ENCODE results near the gene LNP1. TPM values are rescaled to one million over a fixed set of nuclear protein-coding genes. Genes with fewer than 3 reads are reported as not detected.

Gene LNP1
- total RNA-seq, 2 experiments from 2014 or later = 1.9 to 2.4 TPM

GRCh38 chr3:100370756-100371155 is 30.6 kb upstream of the LNP1 start:
- ChIA-PET POLR2A (no interaction called here), CTCF (no interaction called here)
- no peaks in the 10 kb centered on the region for H3K4me1 Mint-ChIP-seq
- DNase-seq = no peak
- H3K4me3 Mint-ChIP-seq = no peak overlapping the region
- H3K9me3 Mint-ChIP-seq = no peaks in the 10 kb centered on the region
- H3K27ac Mint-ChIP-seq = no peak overlapping the region
- no peaks in the 10 kb centered on the region for H3K27me3 Mint-ChIP-seq
- H3K36me3 Mint-ChIP-seq (ENCODE audit: low read depth) = peaks cover 40% of the 10 kb centered on the region

DNA sequence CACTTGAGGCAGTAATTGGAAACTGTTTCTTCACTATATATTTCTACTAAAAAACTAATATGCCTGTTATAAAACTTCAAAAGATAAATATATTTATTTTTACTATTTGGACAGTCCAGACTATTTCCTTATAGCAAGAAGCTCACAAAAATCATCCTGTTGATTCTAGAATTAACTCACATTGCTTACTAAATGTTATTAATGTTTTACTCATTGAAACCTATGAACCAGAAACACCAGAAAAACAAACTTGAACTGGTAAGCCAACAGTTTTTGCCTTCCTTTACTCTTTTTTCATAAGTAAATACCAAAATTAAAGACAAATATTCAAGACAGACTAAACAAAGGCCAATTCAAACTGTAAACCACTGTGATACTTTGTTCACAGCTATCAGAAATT is 26.8 kb upstream of the LNP1 start:
- DNase-seq = no peak
- peaks cover 48% of the 10 kb centered on the region for H3K36me3 Mint-ChIP-seq (ENCODE audit: low read depth)
- H3K4me3 Mint-ChIP-seq = no peak overlapping the region
- POLR2A ChIA-PET = interaction anchor here (1.7 kb wide), 1 partner anchor 26 kb away, joined by 5 read pairs; no protein-coding TSS in a partner anchor
- CTCF ChIA-PET = no interaction called here
- no peaks in the 10 kb centered on the region for H3K27me3 Mint-ChIP-seq
- H3K4me1 Mint-ChIP-seq = no peaks in the 10 kb centered on the region
- no peak overlapping the region for H3K27ac Mint-ChIP-seq
- H3K9me3 Mint-ChIP-seq = no peaks in the 10 kb centered on the region

DNA sequence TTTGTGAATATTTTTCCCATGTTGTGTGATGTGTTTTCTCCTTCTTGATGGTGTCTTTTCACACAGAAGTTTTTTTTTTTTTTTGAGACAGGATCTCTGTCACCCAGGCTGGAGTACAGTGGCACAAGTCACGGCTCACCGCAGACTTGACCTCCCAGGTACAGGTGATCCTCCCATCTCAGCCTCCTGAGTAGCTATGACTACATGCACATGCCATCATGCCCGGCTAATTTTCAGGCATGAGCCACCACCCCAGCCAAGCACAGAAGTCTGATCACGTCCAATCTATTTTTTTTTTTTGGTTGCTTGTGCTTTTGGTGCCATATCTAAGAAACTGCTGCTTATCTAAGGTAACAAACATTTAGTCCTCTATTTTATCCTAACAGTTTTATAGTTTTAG is 25.0 kb upstream of the LNP1 start:
- Mint-ChIP-seq H3K9me3 (no peaks in the 10 kb centered on the region), H3K4me3 (no peak overlapping the region), H3K4me1 (no peaks in the 10 kb centered on the region), H3K27me3 (no peaks in the 10 kb centered on the region), H3K36me3 (ENCODE audit: low read depth) (peaks cover 56% of the 10 kb centered on the region), H3K27ac (no peak overlapping the region)
- ChIA-PET CTCF (interaction anchor here (0.7 kb wide), 1 partner anchor 10 kb away, joined by 3 read pairs; no protein-coding TSS in a partner anchor), POLR2A (interaction anchor here (1.3 kb wide), 1 partner anchor 25 kb away, joined by 3 read pairs; the partner anchor contains the start of genes LNP1 and TOMM70)
- no peak for DNase-seq

GRCh38 chr3:100384733-100385525 is 16.4 kb upstream of the LNP1 start:
- H3K4me3 Mint-ChIP-seq = no peak overlapping the region
- H3K27ac Mint-ChIP-seq = no peak overlapping the region
- POLR2A ChIA-PET = interaction anchor here (1.9 kb wide), 1 partner anchor 15 kb away, joined by 6 read pairs; no protein-coding TSS in a partner anchor
- no peak for DNase-seq
- peaks cover 2% of the 10 kb centered on the region for H3K4me1 Mint-ChIP-seq
- peaks cover 46% of the 10 kb centered on the region for H3K36me3 Mint-ChIP-seq (ENCODE audit: low read depth)
- CTCF ChIA-PET = no interaction called here
- H3K27me3 Mint-ChIP-seq = no peaks in the 10 kb centered on the region
- peaks cover 12% of the 10 kb centered on the region for H3K9me3 Mint-ChIP-seq

DNA sequence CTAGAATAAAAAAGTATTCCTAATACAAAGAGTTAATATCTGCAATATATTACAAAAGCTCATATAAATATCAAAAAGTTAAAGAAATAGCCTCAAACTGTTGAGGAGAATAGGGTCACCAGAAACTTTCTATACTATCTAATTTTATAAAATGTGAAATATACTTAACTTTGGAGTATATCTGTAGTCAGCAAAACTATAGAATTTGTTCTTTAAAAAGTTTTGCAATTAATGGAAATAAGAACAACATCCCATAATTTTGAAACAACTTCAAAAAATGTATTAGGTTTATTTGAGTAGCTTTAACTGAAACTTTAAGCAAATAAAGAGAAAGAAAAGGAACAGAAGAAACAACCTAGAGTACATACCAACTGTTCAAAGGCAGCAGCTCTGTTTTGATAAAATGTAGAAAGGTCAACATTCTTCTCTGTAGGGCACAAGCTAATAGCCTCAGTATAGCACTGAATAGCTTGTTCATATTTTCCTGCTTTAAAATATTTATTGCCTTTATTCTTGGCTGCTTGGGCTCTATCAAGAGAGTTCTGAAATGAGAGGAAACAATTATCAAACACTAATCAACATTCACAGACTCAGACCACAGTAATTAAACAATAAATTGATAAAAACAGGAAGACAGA is 14.8 kb upstream of the LNP1 start:
- Mint-ChIP-seq H3K9me3 (peaks cover 12% of the 10 kb centered on the region), H3K27me3 (no peaks in the 10 kb centered on the region), H3K36me3 (ENCODE audit: low read depth) (peaks cover 41% of the 10 kb centered on the region), H3K4me1 (peaks cover 2% of the 10 kb centered on the region), H3K4me3 (no peak overlapping the region), H3K27ac (no peak overlapping the region)
- CTCF ChIA-PET = interaction anchor here (0.6 to 0.8 kb wide), 2 partner anchors 10 to 14 kb away, joined by 3 read pairs; partner anchors contain the start of genes LNP1 and TOMM70
- POLR2A ChIA-PET = interaction anchor here (1.8 to 1.9 kb wide), 2 partner anchors 14 to 16 kb away, joined by 6 read pairs; no protein-coding TSS in a partner anchor
- no peak for DNase-seq

DNA sequence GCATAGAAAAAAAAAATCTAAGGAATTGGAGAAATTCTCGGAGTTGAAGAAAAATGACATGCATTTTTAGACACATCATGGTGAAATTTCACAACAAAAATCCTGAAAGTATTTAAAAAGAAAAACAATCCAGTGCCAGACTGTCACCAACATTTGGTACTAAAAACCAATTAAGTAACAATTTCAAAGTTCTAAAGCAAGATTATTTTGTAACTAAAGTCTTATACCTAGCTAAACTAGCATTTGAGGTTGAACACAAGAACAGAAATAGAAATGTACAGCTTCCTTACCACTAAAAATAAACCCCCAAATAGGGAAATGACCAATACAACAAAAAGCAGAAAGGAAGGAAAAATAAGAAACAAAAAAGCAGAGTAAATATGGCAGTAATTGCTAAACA is 12.3 kb upstream of the LNP1 start:
- Mint-ChIP-seq H3K4me1 (peaks cover 7% of the 10 kb centered on the region), H3K27me3 (no peaks in the 10 kb centered on the region), H3K36me3 (ENCODE audit: low read depth) (peaks cover 44% of the 10 kb centered on the region), H3K4me3 (no peak overlapping the region), H3K27ac (no peak overlapping the region), H3K9me3 (peaks cover 12% of the 10 kb centered on the region)
- ChIA-PET CTCF (no interaction called here), POLR2A (interaction anchor here (4.3 kb wide), 1 partner anchor 12 kb away, joined by 32 read pairs; the partner anchor contains the start of genes LNP1 and TOMM70)
- no peak for DNase-seq

DNA sequence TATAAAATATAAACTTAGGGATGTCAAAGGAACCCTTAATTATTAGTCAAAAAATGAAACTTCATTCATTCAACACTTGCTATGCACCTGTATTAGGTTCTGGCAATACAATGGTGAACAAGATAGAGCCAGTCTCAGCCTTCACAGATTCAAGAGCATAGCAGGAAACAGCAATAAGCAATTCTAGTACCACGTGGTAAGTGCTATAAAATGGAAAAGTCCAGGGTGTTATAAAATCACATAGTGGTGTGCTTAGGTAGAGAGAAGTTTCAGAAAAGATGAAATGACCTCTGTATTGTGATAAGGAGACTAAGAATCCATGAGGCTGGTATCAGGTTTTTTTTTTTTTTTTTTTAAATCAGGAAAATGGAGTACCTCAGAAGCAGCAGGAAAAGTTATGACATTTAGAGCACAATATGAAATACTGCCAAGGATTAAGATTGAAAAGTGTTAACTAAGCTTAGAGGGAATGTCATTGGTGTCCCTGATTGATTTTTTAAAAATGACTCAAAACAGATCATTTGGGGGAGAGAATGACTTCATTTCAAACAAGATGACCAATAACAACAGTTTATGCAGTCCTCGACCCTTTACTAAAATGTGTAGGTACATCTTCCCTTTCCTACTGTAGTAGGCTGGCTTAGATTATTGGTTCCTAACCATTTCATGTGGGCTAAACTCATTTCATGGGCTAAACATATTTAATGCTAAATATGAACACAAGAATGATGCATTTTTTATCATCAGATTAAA is 5.5 kb upstream of the LNP1 start:
- Mint-ChIP-seq H3K4me1 (peaks cover 46% of the 10 kb centered on the region), H3K9me3 (no peaks in the 10 kb centered on the region), H3K27me3 (no peaks in the 10 kb centered on the region), H3K4me3 (no peak overlapping the region), H3K27ac (no peak overlapping the region), H3K36me3 (ENCODE audit: low read depth) (peaks cover 23% of the 10 kb centered on the region)
- ChIA-PET CTCF (interaction anchor here (0.7 to 1.1 kb wide), 2 partner anchors 40 to 332 kb away, joined by 4 to 5 read pairs; no protein-coding TSS in a partner anchor), POLR2A (no interaction called here)
- DNase-seq = no peak

DNA sequence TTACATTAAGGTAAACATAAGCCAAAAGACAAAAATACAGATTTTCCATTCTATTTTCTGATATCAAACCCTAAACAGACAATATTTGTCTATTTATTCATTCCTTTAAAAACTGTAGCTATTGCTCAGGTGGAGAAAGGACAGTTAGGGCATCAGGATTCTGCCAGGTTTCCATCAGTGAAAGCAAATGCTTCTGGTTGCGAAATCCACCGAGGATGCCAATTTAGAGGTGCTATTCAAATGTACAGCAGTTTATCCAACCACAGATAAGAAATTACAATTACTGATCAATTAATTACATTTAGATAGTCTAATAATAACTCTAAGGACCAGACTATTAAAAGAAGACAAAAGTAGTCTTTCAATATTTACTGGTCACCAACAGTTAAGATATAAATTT is 4.4 kb upstream of the LNP1 start:
- peaks cover 20% of the 10 kb centered on the region for H3K36me3 Mint-ChIP-seq (ENCODE audit: low read depth)
- no peak overlapping the region for H3K4me3 Mint-ChIP-seq
- H3K4me1 Mint-ChIP-seq = peaks cover 50% of the 10 kb centered on the region
- ChIA-PET CTCF (interaction anchor here (0.7 kb wide), 1 partner anchor 251 kb away, joined by 3 read pairs; no protein-coding TSS in a partner anchor), POLR2A (no interaction called here)
- no peaks in the 10 kb centered on the region for H3K27me3 Mint-ChIP-seq
- no peak overlapping the region for H3K27ac Mint-ChIP-seq
- DNase-seq = no peak
- H3K9me3 Mint-ChIP-seq = no peaks in the 10 kb centered on the region

DNA sequence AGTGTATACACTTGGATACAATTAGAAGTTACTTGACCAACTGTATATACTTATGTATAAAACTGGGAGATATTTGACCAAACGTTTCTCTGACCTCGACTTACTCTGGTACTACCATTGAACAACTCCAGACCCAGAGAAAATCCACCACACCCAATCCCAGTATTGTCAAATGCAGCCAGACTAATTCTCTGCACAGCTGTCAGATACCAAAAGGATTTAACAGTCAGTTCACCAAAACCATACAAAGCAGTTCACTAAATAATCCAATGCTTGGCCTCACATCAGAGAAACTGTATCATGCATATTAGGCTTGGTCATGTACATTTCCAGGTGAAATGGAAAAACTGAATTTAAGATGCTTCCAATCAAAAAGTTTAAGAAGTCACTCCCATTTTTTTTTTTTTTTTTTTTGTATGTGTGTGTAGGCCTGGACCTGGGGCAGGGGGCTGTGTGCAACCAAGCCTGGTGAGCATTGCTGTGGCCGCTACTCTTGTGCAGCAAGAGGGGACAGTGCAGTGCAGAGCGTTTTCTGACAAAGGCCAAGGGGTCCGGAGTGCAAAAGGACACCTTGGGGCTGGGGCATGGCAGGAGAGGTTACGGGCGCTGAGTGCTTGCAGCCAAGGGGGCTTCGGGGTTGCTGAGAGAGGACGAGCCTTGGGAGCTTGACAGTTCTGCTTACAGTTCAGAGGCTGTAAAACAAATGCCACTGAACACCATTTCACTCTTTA is 1.8 kb upstream of the LNP1 start:
- ChIA-PET CTCF (interaction anchor here (2.5 kb wide), 1 partner anchor 82 kb away, joined by 15 read pairs; no protein-coding TSS in a partner anchor), POLR2A (interaction anchor here (0.8 to 4.5 kb wide), 11 partner anchors 9 to 582 kb away, joined by 3 to 44 read pairs (median 6); partner anchors contain the start of genes CMSS1, NIT2 and TBC1D23)
- H3K27ac Mint-ChIP-seq = peak overlapping the region; percentile 97
- H3K27me3 Mint-ChIP-seq = no peaks in the 10 kb centered on the region
- H3K36me3 Mint-ChIP-seq (ENCODE audit: low read depth) = peaks cover 12% of the 10 kb centered on the region
- peaks cover 65% of the 10 kb centered on the region for H3K4me1 Mint-ChIP-seq
- peak overlapping the region; percentile 90 for H3K4me3 Mint-ChIP-seq
- DNase-seq = no peak
- no peaks in the 10 kb centered on the region for H3K9me3 Mint-ChIP-seq

DNA sequence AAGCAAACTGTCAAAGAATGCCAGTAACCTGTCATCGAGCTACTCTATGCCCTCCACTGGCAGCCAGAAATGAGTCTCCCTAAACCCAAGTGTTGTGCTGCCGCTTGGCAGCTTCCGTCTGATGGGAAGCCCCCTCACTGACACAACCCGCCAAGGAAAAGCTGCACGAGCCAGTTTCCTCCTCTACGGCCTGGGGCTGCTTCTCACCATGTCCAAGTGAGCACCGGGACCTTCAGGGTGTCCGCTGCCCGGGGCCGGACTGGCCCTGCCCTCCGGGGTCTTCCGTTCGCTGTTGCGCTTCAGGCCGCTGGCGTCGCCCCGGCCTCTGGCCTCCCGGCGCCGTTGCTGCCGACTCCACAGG is 940 bp upstream of the LNP1 start:
- H3K27ac Mint-ChIP-seq = peak overlapping the region; percentile 97
- ChIA-PET CTCF (interaction anchor here (1.0 to 2.5 kb wide), 3 partner anchors 14 to 83 kb away, joined by 3 to 15 read pairs (median 5); partner anchors contain the start of gene NIT2), POLR2A (interaction anchor here (0.8 to 4.5 kb wide), 18 partner anchors 10 to 583 kb away, joined by 3 to 44 read pairs (median 5); partner anchors contain the start of genes CMSS1, NIT2 and TBC1D23)
- H3K9me3 Mint-ChIP-seq = peaks cover 2% of the 10 kb centered on the region
- H3K4me1 Mint-ChIP-seq = peaks cover 68% of the 10 kb centered on the region
- H3K4me3 Mint-ChIP-seq = peak overlapping the region; percentile 90
- peaks cover 15% of the 10 kb centered on the region for H3K36me3 Mint-ChIP-seq (ENCODE audit: low read depth)
- peak; percentile 54 for DNase-seq
- no peaks in the 10 kb centered on the region for H3K27me3 Mint-ChIP-seq

DNA sequence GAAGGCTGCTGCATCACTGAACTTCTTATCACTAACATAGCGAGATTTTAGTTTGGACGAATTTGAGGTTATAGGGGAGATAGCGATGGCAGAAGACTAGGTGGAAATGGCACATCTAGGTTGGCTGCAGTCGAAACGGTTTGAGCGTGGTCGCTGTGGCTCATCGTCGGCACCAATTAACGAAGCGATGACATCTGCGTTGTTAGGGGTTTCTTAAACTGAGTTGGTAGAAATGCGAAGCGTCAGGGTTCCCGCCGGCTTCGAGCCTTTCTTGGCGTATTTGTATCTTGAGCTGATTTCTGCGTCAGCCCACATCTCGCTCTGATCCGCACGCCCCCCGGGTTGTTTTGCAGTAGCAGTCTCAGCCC is 319 bp downstream of the LNP1 start:
- CTCF ChIA-PET = interaction anchor here (1.0 to 2.5 kb wide), 4 partner anchors 15 to 84 kb away, joined by 3 to 15 read pairs (median 4); partner anchors contain the start of gene NIT2
- H3K27me3 Mint-ChIP-seq = no peaks in the 10 kb centered on the region
- H3K4me3 Mint-ChIP-seq = peak overlapping the region; percentile 90
- DNase-seq = peak; percentile 60
- peaks cover 23% of the 10 kb centered on the region for H3K36me3 Mint-ChIP-seq (ENCODE audit: low read depth)
- H3K9me3 Mint-ChIP-seq = peaks cover 5% of the 10 kb centered on the region
- POLR2A ChIA-PET = interaction anchor here (0.8 to 4.5 kb wide), 37 partner anchors 8 to 1879 kb away, joined by 3 to 44 read pairs (median 5); partner anchors contain the start of genes CLDND1, CMSS1, NIT2 and TBC1D23
- peaks cover 61% of the 10 kb centered on the region for H3K4me1 Mint-ChIP-seq
- H3K27ac Mint-ChIP-seq = peak overlapping the region; percentile 97

- ChIA-PET POLR2A (interaction anchor here (0.8 to 4.5 kb wide), 28 partner anchors 8 to 1879 kb away, joined by 3 to 44 read pairs (median 5); partner anchors contain the start of genes CLDND1, CMSS1, NIT2 and TBC1D23), CTCF (interaction anchor here (2.5 kb wide), 1 partner anchor 85 kb away, joined by 15 read pairs; no protein-coding TSS in a partner anchor)
- Mint-ChIP-seq H3K4me1 (peaks cover 55% of the 10 kb centered on the region), H3K36me3 (ENCODE audit: low read depth) (peaks cover 24% of the 10 kb centered on the region), H3K27ac (peak overlapping the region; percentile 97), H3K9me3 (peaks cover 10% of the 10 kb centered on the region), H3K4me3 (peak overlapping the region; percentile 90), H3K27me3 (no peaks in the 10 kb centered on the region)
- no peak for DNase-seq
Observed at GRCh38 chr3:100402256-100402655, 917 bp downstream of the LNP1 start.
